Heart left ventricle (tissue), 16 donors: Measurements from ENCODE around the gene AKAP5. TPM values are rescaled to one million over a fixed set of nuclear protein-coding genes. Genes with fewer than 3 reads are reported as not detected.

Experiments
- ATAC-seq, 4 donors: fragments of 200-7000 bp; cut with Tn5 transposase; one replicate each; pipeline ENCODE4 v1.9.1; 2020 to 2022; ENCODE audit warnings: moderate library complexity in 4 of 4, mild to moderate bottlenecking in 3 of 4, moderate number of reproducible peaks in 1 of 4
- DNase-seq, 5 donors: peaks; one replicate each; pipeline ENCODE4 v3.0.0-alpha.2; 2020
- H3K27ac ChIP-seq, 12 donors: fragments of 200-600 bp; sonication (generic) in 4 of 12; one replicate each; pipeline versions ENCODE4 v1.5.0 to v1.8.0; 2016 to 2022; ENCODE audit warnings: mild to moderate bottlenecking in 2 of 12
- H3K27me3 ChIP-seq, 9 donors: fragments of 200-600 bp; sonication (generic) in 2 of 9; one replicate each; pipeline versions ENCODE4 v1.5.1 to v1.8.0; 2016 to 2022; ENCODE audit warnings: mild to moderate bottlenecking in 3 of 9
- H3K36me3 ChIP-seq, 9 donors: fragments of 200-600 bp; sonication (generic) in 2 of 9; one replicate each; pipeline versions ENCODE4 v1.5.0 to v1.8.0; 2018 to 2022; ENCODE audit warnings: mild to moderate bottlenecking in 2 of 9
- H3K4me1 ChIP-seq, 12 donors: fragments of 200-600 bp; sonication (generic) in 4 of 12; one replicate each; pipeline versions ENCODE4 v1.5.0 to v1.8.0; 2016 to 2022; ENCODE audit warnings: mild to moderate bottlenecking in 3 of 12
- H3K4me3 ChIP-seq, 12 donors: fragments of 200-600 bp; sonication (generic) in 4 of 12; one replicate each; pipeline versions ENCODE4 v1.5.0 to v1.8.0; 2017 to 2022; ENCODE audit warnings: mild to moderate bottlenecking in 9 of 12, moderate library complexity in 4 of 12
- H3K9me3 ChIP-seq, 12 donors: fragments of 200-600 bp; sonication (generic) in 4 of 12; one replicate each; pipeline versions ENCODE4 v1.5.0 to v1.8.0; 2016 to 2022; ENCODE audit warnings: mild to moderate bottlenecking in 1 of 12
- POLR2A ChIP-seq, 2 donors: fragments of 450-650 bp; IDR thresholded peaks; one replicate each; pipeline ENCODE4 v1.6.1; 2017; ENCODE audit warnings: antibody characterized with exemption in 2 of 2, mild to moderate bottlenecking in 2 of 2, moderate library complexity in 2 of 2
- WGBS, 4 donors: extraction: QIAGEN DNeasy Blood & Tissue Kit in 2 of 4; methylation state at CpG; one replicate each; pipeline versions ENCODE4 v1.1.5 to v1.1.7; 2013 to 2018; 5-methylcytosine and 5-hydroxymethylcytosine counted together
- intact Hi-C, 10 donors: fragments of 100-400 bp; cut with DNase I; formaldehyde crosslinking; loops; one replicate each; pipeline versions ENCODE4 v1.11.1 to v1.14.2; 2022
- polyA plus RNA-seq, 2 donors: library from polyadenylated mRNA; stranded (reverse); fragments of 200-250 nt; gene quantifications; one replicate each; pipeline ENCODE4 v1.2.3, GENCODE V29; 2013
- total RNA-seq, 9 donors: library from RNA; depleted of rRNA in 2 of 9; stranded (reverse); fragments of >200 nt in 2 of 9; fragmentation: NEBNext Ultra II Directional in 3 of 9; extraction: Animal tissue kit (Norgen Biotek cat#: 25700) in 3 of 9; gene quantifications; one replicate each; pipeline versions ENCODE4 v1.1.0 to v1.2.4, GENCODE V29; 2016 to 2023
- TF ChIP-seq, protein P1 (sequence below), 12 donors: fragments of 200-600 bp; sonication (generic) in 4 of 12; IDR thresholded peaks; one replicate each; pipeline versions ENCODE4 v1.5.0 to v1.8.0; 2018 to 2022; ENCODE audit warnings: antibody characterized with exemption in 12 of 12, mild to moderate bottlenecking in 5 of 12
- donor health status: ischemic (EF 13 %, LVEDD 7.1; RV severe dilation, severe dysfunction).
- donor health status: healthy with polysubstance abuse.
- donor health status: DM: no; HTN: yes; CAD: no.
- donor health status: DM: no; HTN: no; CAD: no.
- donor health status: ischemic (EF 25% LVEDD 6.9; RV normal size, moderate dysfunction).
- donor health status: ischemic (EF 25% LVEDD 5.7; RV mildly dilated, moderate dysfunction).
- donor health status: healthy.
- donor health status: DM: yes; HTN: yes; CAD: no.
- donor health status: ischemic (EF 35%, LVEDD 5.7; RV mildly dilated, moderate dysfunction).
- donor health status: nonischemic (EF 11% LVEDD 7.7; RV severe dilation, severe dysfunction).
- donor health status: DM: yes; HTN: yes; CAD: no.
- donor health status: PGD.
- donor health status: ischemic (EF 29% LVEDD 5.4; RV normal size, mild dysfunction).
- donor health status: nonischemic (EF 23%, LVEDD 6.1; RV moderate dilation, normal function).

Gene AKAP5
- total and polyA plus RNA-seq, 11 donors, result 0.08 to 0.61 (median 0.16) TPM; not detected in 1

GRCh38 chr14:64501411-64502171 is 36.3 kb downstream of the AKAP5 start:
- DNase-seq (peak; percentile 34 to 74 (median 47)), ATAC-seq (peak; percentile 22 to 39 (median 28))
- Histone ChIP-seq H3K27ac (peak overlapping the region; percentile 43 to 100 (median 98)), H3K4me3 (peak overlapping the region in 9 of 12 donors; percentile 70 to 97 (median 90)), H3K36me3 (peaks cover 0 to 15% (median 0%) of the 10 kb centered on the region in 9 donors), H3K27me3 (no peaks in the 10 kb centered on the region), H3K4me1 (peaks cover 8 to 71% (median 36%) of the 10 kb centered on the region in 12 donors), H3K9me3 (no peaks in the 10 kb centered on the region)
- WGBS, 4 donors, result 34 to 45% (median 36%) methylated on average over 8 of the region's 8 CpGs
- intact Hi-C loops, result loop anchor here in 1 of 10 donors (10.0 kb wide), 1 partner anchor 157 kb away; no protein-coding TSS in a partner anchor
- TF ChIP-seq, protein P1, sequence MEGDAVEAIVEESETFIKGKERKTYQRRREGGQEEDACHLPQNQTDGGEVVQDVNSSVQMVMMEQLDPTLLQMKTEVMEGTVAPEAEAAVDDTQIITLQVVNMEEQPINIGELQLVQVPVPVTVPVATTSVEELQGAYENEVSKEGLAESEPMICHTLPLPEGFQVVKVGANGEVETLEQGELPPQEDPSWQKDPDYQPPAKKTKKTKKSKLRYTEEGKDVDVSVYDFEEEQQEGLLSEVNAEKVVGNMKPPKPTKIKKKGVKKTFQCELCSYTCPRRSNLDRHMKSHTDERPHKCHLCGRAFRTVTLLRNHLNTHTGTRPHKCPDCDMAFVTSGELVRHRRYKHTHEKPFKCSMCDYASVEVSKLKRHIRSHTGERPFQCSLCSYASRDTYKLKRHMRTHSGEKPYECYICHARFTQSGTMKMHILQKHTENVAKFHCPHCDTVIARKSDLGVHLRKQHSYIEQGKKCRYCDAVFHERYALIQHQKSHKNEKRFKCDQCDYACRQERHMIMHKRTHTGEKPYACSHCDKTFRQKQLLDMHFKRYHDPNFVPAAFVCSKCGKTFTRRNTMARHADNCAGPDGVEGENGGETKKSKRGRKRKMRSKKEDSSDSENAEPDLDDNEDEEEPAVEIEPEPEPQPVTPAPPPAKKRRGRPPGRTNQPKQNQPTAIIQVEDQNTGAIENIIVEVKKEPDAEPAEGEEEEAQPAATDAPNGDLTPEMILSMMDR (IDR thresholded peaks at IDR 0.05), result peak in 3 of 12 donors; percentile 8 to 25 (median 22)
- TF ChIP-seq POLR2A (IDR thresholded peaks at IDR 0.05), result peak in 1 of 2 donors; percentile 37

DNA sequence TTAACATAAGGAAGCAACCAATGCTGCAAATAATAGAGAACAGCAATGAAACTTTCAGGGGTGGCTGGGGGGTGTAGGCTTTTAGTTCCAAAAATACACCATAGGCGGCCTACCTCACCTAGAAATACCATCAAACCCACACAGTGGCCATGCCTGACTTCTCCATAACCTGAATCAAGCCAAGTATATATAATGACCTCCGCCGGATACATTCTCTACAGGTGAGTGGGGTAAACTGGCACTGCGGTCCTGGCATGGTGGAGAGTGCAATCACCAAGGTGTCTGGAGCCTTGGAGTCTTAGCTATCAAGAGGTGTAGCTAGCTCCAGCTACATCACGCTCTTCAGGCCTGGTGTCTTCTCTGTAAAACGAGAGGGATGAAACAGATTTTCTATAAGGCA is 37.2 kb downstream of the AKAP5 start:
- Histone ChIP-seq H3K4me3 (peak overlapping the region in 11 of 12 donors; percentile 70 to 97 (median 89)), H3K4me1 (peaks cover 8 to 71% (median 45%) of the 10 kb centered on the region in 12 donors), H3K27me3 (no peaks in the 10 kb centered on the region), H3K9me3 (no peaks in the 10 kb centered on the region), H3K36me3 (peaks cover 0 to 12% (median 0%) of the 10 kb centered on the region in 9 donors), H3K27ac (peak overlapping the region; percentile 96 to 100 (median 98))
- ATAC-seq, result no peak
- no peak for DNase-seq
- TF ChIP-seq POLR2A (IDR thresholded peaks at IDR 0.05), result no peak
- TF ChIP-seq, protein P1 (IDR thresholded peaks at IDR 0.05), result no peak
- WGBS, 4 donors, result 43 to 64% (median 48%) methylated on average over 6 of the region's 6 CpGs
- intact Hi-C loops, result loop anchor here in 1 of 10 donors (10.0 kb wide), 1 partner anchor 158 kb away; no protein-coding TSS in a partner anchor

DNA sequence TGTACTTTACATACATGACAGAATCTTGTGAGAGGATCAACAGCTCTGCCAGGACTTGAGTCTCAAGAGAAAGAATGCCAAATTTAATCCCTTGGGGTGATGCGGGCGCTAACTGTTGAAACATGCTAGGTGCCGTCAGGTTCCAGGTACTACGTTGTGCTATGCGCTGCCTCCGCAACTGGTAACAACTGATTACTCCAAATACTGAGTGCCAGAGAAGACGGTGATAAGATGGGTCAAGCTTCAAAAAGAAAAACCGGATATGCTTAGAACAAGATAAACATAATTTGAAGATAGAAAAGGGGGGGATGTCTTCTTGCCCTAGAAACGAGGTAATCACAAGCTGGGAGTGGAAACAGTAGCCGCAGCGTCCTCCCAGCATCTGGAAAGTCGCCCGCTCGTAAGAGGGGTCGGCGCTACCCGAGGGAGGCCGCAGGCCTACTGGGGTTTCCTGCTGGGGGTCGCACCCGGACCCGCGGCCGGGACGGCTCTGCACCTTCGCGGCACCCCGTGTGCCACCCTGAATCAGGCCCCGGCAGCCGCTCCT is 37.7 kb downstream of the AKAP5 start:
- no peak for TF ChIP-seq POLR2A (IDR thresholded peaks at IDR 0.05)
- TF ChIP-seq, protein P1 (IDR thresholded peaks at IDR 0.05), result no peak
- peak overlapping the region; percentile 96 to 100 (median 98) for H3K27ac ChIP-seq
- H3K36me3 ChIP-seq, result peaks cover 0 to 7% (median 0%) of the 10 kb centered on the region in 9 donors
- peak in 2 of 4 donors; percentile 0 for ATAC-seq
- peak overlapping the region; percentile 68 to 97 (median 89) for H3K4me3 ChIP-seq
- intact Hi-C loops, result loop anchor here in 1 of 10 donors (10.0 kb wide), 1 partner anchor 158 kb away; no protein-coding TSS in a partner anchor
- H3K4me1 ChIP-seq, result peaks cover 8 to 72% (median 50%) of the 10 kb centered on the region in 12 donors
- H3K27me3 ChIP-seq, result no peaks in the 10 kb centered on the region
- 1% methylated on average over 19 to 29 of the region's 29 CpGs for WGBS, 4 donors
- DNase-seq, result peak in 1 of 5 donors; percentile 50
- no peaks in the 10 kb centered on the region for H3K9me3 ChIP-seq
